RWPE2 (cell line): ENCODE results near the gene RASGRP2.

Experiments
- ATAC-seq: fragments of 200-7000 bp; cut with Tn5 transposase; 3 replicates; pipeline ENCODE4 v1.9.1; 2021; ENCODE audit warnings: low read depth
- DNase-seq: peaks from one replicate; pipeline ENCODE4 v3.0.0-alpha.2; 2020; ENCODE audit warnings: low spot score
- H3K27ac ChIP-seq: fragments of 450-650 bp; 2 replicates; pipeline ENCODE4 v1.5.1; 2017; ENCODE audit warnings: mild to moderate bottlenecking; ENCODE audit not compliant: poor library complexity, severe bottlenecking
- H3K27me3 ChIP-seq: fragments of 250-450 bp; sonication (Bioruptor Pico); 2 replicates; pipeline ENCODE4 v1.5.1; 2021; ENCODE audit warnings: mild to moderate bottlenecking, moderate library complexity; ENCODE audit not compliant: insufficient read depth, poor library complexity, severe bottlenecking
- H3K36me3 ChIP-seq: fragments of 250-450 bp; sonication (Bioruptor Pico); 2 replicates; pipeline ENCODE4 v1.5.1; 2020; ENCODE audit warnings: low read depth, mild to moderate bottlenecking, moderate library complexity
- H3K4me1 ChIP-seq: fragments of 250-450 bp; sonication (Bioruptor Pico); 2 replicates; pipeline ENCODE4 v1.5.1; 2021; ENCODE audit warnings: mild to moderate bottlenecking, moderate library complexity; ENCODE audit not compliant: insufficient read depth, poor library complexity, severe bottlenecking
- H3K4me3 ChIP-seq: fragments of 250-450 bp; sonication (Bioruptor Pico); 2 replicates; pipeline ENCODE4 v1.5.1; 2021; ENCODE audit warnings: mild to moderate bottlenecking, moderate library complexity; ENCODE audit not compliant: severe bottlenecking
- H3K9me3 ChIP-seq: fragments of 250-450 bp; sonication (Bioruptor Pico); 2 replicates; pipeline ENCODE4 v1.5.1; 2021; ENCODE audit warnings: mild to moderate bottlenecking, moderate library complexity; ENCODE audit not compliant: severe bottlenecking
- CTCF ChIP-seq: fragments of 450-650 bp; IDR thresholded peaks from one replicate; pipeline ENCODE4 v1.5.1; 2017; ENCODE audit warnings: mild to moderate bottlenecking, moderate library complexity; ENCODE audit not compliant: poor library complexity, severe bottlenecking

Gene RASGRP2

GRCh38 chr11:64765851-64766665, 22.1 kb upstream of the RASGRP2 start:
- Histone ChIP-seq H3K9me3 (no peaks in the 10 kb centered on the region), H3K27me3 (no peaks in the 10 kb centered on the region), H3K4me1 (peaks cover 17% of the 10 kb centered on the region), H3K36me3 (peaks cover 80% of the 10 kb centered on the region), H3K27ac (no peak overlapping the region), H3K4me3 (no peak overlapping the region)
- no peak for ATAC-seq
- no peak for DNase-seq
- no peak for TF ChIP-seq CTCF

- no peak for ATAC-seq
- Histone ChIP-seq H3K4me1 (peaks cover 17% of the 10 kb centered on the region), H3K27ac (no peak overlapping the region)
Observed at GRCh38 chr11:64765291-64765850, 21.4 kb upstream of the RASGRP2 start.

GRCh38 chr11:64764753-64765152, 20.8 kb upstream of the RASGRP2 start:
- peaks cover 17% of the 10 kb centered on the region for H3K4me1 ChIP-seq
- DNase-seq = no peak
- TF ChIP-seq CTCF = no peak
- H3K9me3 ChIP-seq = no peaks in the 10 kb centered on the region
- no peak overlapping the region for H3K4me3 ChIP-seq
- H3K36me3 ChIP-seq = peaks cover 67% of the 10 kb centered on the region
- H3K27me3 ChIP-seq = no peaks in the 10 kb centered on the region
- peak overlapping the region; percentile 56 for H3K27ac ChIP-seq
- ATAC-seq = no peak

More at GRCh38 chr11:64765291-64765850, 21.4 kb upstream of the RASGRP2 start:
- no peaks in the 10 kb centered on the region for H3K9me3 ChIP-seq
- no peak overlapping the region for H3K4me3 ChIP-seq
- TF ChIP-seq CTCF = no peak
- no peaks in the 10 kb centered on the region for H3K27me3 ChIP-seq
- peaks cover 74% of the 10 kb centered on the region for H3K36me3 ChIP-seq
- DNase-seq = no peak

- peaks cover 17% of the 10 kb centered on the region for H3K4me1 ChIP-seq
- no peak for DNase-seq
- peaks cover 61% of the 10 kb centered on the region for H3K36me3 ChIP-seq
- H3K4me3 ChIP-seq = no peak overlapping the region
- no peaks in the 10 kb centered on the region for H3K27me3 ChIP-seq
- no peak for TF ChIP-seq CTCF
- no peak for ATAC-seq
- no peaks in the 10 kb centered on the region for H3K9me3 ChIP-seq
- peak overlapping the region; percentile 56 for H3K27ac ChIP-seq
Observed at GRCh38 chr11:64764040-64764611, 20.2 kb upstream of the RASGRP2 start.
